IMR-90 (cell line): ENCODE results near the gene KLHL9. TPM values are rescaled to one million over a fixed set of nuclear protein-coding genes. Genes with fewer than 3 reads are reported as not detected.

Experiments used
- ATAC-seq: fragments of 200-7000 bp; cut with Tn5 transposase; 2 replicates; pipeline ENCODE4 v1.9.1; 2020; ENCODE audit warnings: low read depth, mild to moderate bottlenecking, moderate library complexity
- BruUV-seq: library from RNA; stranded (reverse); fragments of 400-500 nt; replicated peaks from 2 replicates; lab custom pipeline; 2021; lab: Mats Ljungman, UMichigan
- CTCF ChIA-PET: fragments of 300-600 bp; formaldehyde crosslinking; extraction: SDS; loops from one replicate; lab custom pipeline; 2021; ENCODE audit warnings: antibody characterized with exemption; lab: Yijun Ruan, JAX
- POLR2A ChIA-PET: fragments of 300-600 bp; sonication (Branson Sonifier 250); formaldehyde crosslinking; loops from one replicate; lab custom pipeline; 2022; ENCODE audit warnings: antibody characterized with exemption; ENCODE audit not compliant: unreplicated experiment; lab: Charles Lee
- DNase-seq: peaks from one replicate; pipeline ENCODE4 v3.0.0; 2013
- H2AFZ ChIP-seq: replicated peaks from 2 replicates; pipeline ENCODE3; 2013; ENCODE audit warnings: low read length, mild to moderate bottlenecking; ENCODE audit not compliant: poor library complexity
- H2AK5ac ChIP-seq: 2 replicates; pipeline ENCODE4 v1.6.1; 2013; ENCODE audit warnings: low read depth, low read length, inconsistent platforms
- H2AK9ac ChIP-seq: replicated peaks from 2 replicates; pipeline ENCODE3; 2013; ENCODE audit warnings: mild to moderate bottlenecking, low read depth, low read length, moderate library complexity; ENCODE audit not compliant: poor library complexity
- H2BK120ac ChIP-seq: 2 replicates; pipeline ENCODE4 v1.6.1; 2013; ENCODE audit warnings: low read depth, low read length, inconsistent platforms
- H2BK15ac ChIP-seq: 3 replicates; pipeline ENCODE4 v1.6.1; 2013; ENCODE audit warnings: low read depth, low read length, inconsistent platforms
- H2BK20ac ChIP-seq: 2 replicates; pipeline ENCODE4 v1.6.1; 2013; ENCODE audit warnings: low read depth, mild to moderate bottlenecking, inconsistent platforms, low read length, moderate library complexity
- H2BK5ac ChIP-seq: 2 replicates; pipeline ENCODE4 v1.6.1; 2013; ENCODE audit warnings: mild to moderate bottlenecking, low read depth, low read length, inconsistent platforms; ENCODE audit not compliant: poor library complexity, severe bottlenecking
- H3K14ac ChIP-seq: replicated peaks from 2 replicates; pipeline ENCODE4 v1.6.1; 2013; ENCODE audit warnings: low read depth, low read length, inconsistent platforms
- H3K18ac ChIP-seq: 2 replicates; pipeline ENCODE4 v1.6.1; 2013; ENCODE audit warnings: low read depth, low read length, control low read depth
- H3K23ac ChIP-seq: 2 replicates; pipeline ENCODE4 v1.6.1; 2013; ENCODE audit warnings: low read depth, low read length, inconsistent platforms
- H3K27ac ChIP-seq: 2 replicates; pipeline ENCODE4 v1.5.1; 2013; ENCODE audit warnings: mild to moderate bottlenecking, control low read depth, low read length; ENCODE audit not compliant: insufficient read depth
- H3K27me3 ChIP-seq: 2 replicates; pipeline ENCODE4 v1.6.1; 2013; ENCODE audit warnings: low read length; ENCODE audit not compliant: control insufficient read depth, insufficient read depth
- H3K36me3 ChIP-seq: 2 replicates; pipeline ENCODE4 v1.6.1; 2013; ENCODE audit warnings: low read length, mixed read lengths; ENCODE audit not compliant: control insufficient read depth, insufficient read depth
- H3K4ac ChIP-seq: 2 replicates; pipeline ENCODE4 v1.6.1; 2013; ENCODE audit warnings: low read depth, low read length, inconsistent platforms
- H3K4me1 ChIP-seq: 2 replicates; pipeline ENCODE4 v1.6.1; 2013; ENCODE audit warnings: low read length, mixed read lengths; ENCODE audit not compliant: control insufficient read depth, insufficient read depth
- H3K4me2 ChIP-seq: 2 replicates; pipeline ENCODE4 v1.6.1; 2013; ENCODE audit warnings: low read depth, mild to moderate bottlenecking, control low read depth, low read length, moderate library complexity
- H3K4me3 ChIP-seq: 2 replicates; pipeline ENCODE4 v1.5.1; 2013; ENCODE audit warnings: low read depth, mild to moderate bottlenecking, control low read depth, low read length, moderate library complexity; ENCODE audit not compliant: insufficient read depth
- H3K56ac ChIP-seq: 2 replicates; pipeline ENCODE4 v1.6.1; 2013; ENCODE audit warnings: low read length, inconsistent platforms; ENCODE audit not compliant: insufficient read depth; ENCODE audit errors: extremely low read depth
- H3K79me1 ChIP-seq, 2 experiments: 2 replicates each; pipeline ENCODE4 v1.6.1; 2013; ENCODE audit warnings: low read length in 2 of 2, inconsistent platforms in 1 of 2, low read depth in 1 of 2
- H3K9ac ChIP-seq: 2 replicates; pipeline ENCODE4 v1.6.1; 2013; ENCODE audit warnings: low read depth, low read length, control low read depth
- H3K9me1 ChIP-seq: 2 replicates; pipeline ENCODE4 v1.6.1; 2013; ENCODE audit warnings: low read length, inconsistent platforms; ENCODE audit not compliant: insufficient read depth
- H3K9me3 ChIP-seq: 2 replicates; pipeline ENCODE4 v1.6.1; 2013; ENCODE audit warnings: low read length; ENCODE audit not compliant: control insufficient read depth, insufficient read depth
- H4K20me1 ChIP-seq: 2 replicates; pipeline ENCODE4 v1.6.1; 2013; ENCODE audit warnings: low read length, inconsistent platforms; ENCODE audit not compliant: insufficient read depth
- H4K5ac ChIP-seq: 2 replicates; pipeline ENCODE4 v1.6.1; 2013; ENCODE audit warnings: mild to moderate bottlenecking, low read depth, low read length, control low read depth
- H4K8ac ChIP-seq, 2 experiments: 2 replicates each; pipeline ENCODE4 v1.6.1; 2013; ENCODE audit warnings: low read depth in 2 of 2, low read length in 2 of 2, control low read depth in 1 of 2, inconsistent platforms in 1 of 2
- H4K91ac ChIP-seq: 2 replicates; pipeline ENCODE4 v1.6.1; 2013; ENCODE audit warnings: low read depth, low read length, inconsistent platforms; ENCODE audit not compliant: insufficient read depth
- BHLHE40 ChIP-seq: fragments of 150-350 bp; IDR thresholded peaks from 2 replicates; pipeline ENCODE4 v1.6.1; 2016; ENCODE audit warnings: mild to moderate bottlenecking, low read depth, low read length
- CHD1 ChIP-seq: IDR thresholded peaks from 2 replicates; pipeline ENCODE4 v1.6.1; 2012; ENCODE audit warnings: low read depth, low read length, improper control_type of control experiment
- FOS ChIP-seq: fragments of 150-350 bp; IDR thresholded peaks from 2 replicates; pipeline ENCODE4 v1.6.1; 2016; ENCODE audit warnings: low read depth, low read length
- MAFK ChIP-seq: IDR thresholded peaks from 2 replicates; pipeline ENCODE4 v1.6.1; 2012; ENCODE audit warnings: low read depth, low read length, improper control_type of control experiment
- MAZ ChIP-seq: IDR thresholded peaks from 2 replicates; pipeline ENCODE4 v1.6.1; 2012; ENCODE audit warnings: low read depth, mild to moderate bottlenecking, low read length, improper control_type of control experiment, moderate library complexity, borderline replicate concordance
- MXI1 ChIP-seq: IDR thresholded peaks from 2 replicates; pipeline ENCODE4 v1.6.1; 2012; ENCODE audit warnings: low read depth, mild to moderate bottlenecking, low read length, moderate library complexity, borderline replicate concordance
- NFE2L2 ChIP-seq: fragments of 150-350 bp; IDR thresholded peaks from 2 replicates; pipeline ENCODE4 v1.6.1; 2016; ENCODE audit warnings: low read depth, mild to moderate bottlenecking, low read length
- POLR2A ChIP-seq: IDR thresholded peaks from 2 replicates; pipeline ENCODE4 v1.6.1; 2012; ENCODE audit warnings: mild to moderate bottlenecking, low read depth, low read length
- RAD21 ChIP-seq: IDR thresholded peaks from 2 replicates; pipeline ENCODE4 v1.6.1; 2012; ENCODE audit warnings: low read length, improper control_type of control experiment
- RCOR1 ChIP-seq: IDR thresholded peaks from 2 replicates; pipeline ENCODE4 v1.6.1; 2012; ENCODE audit warnings: mild to moderate bottlenecking, low read length, improper control_type of control experiment; ENCODE audit not compliant: insufficient replicate concordance
- RFX5 ChIP-seq: IDR thresholded peaks from 2 replicates; pipeline ENCODE4 v1.8.0; 2012; ENCODE audit warnings: low read depth, mild to moderate bottlenecking, low read length, moderate library complexity
- SMC3 ChIP-seq: fragments of 150-350 bp; IDR thresholded peaks from 2 replicates; pipeline ENCODE4 v1.6.1; 2016; ENCODE audit warnings: low read depth, mild to moderate bottlenecking, antibody characterized with exemption, low read length, moderate library complexity
- USF2 ChIP-seq: fragments of 150-350 bp; IDR thresholded peaks from 2 replicates; pipeline ENCODE4 v1.6.1; 2017; ENCODE audit warnings: mild to moderate bottlenecking, antibody characterized with exemption, low read length, low read depth
- WGBS, 2 experiments: methylation state at CpG; one replicate each; pipeline versions ENCODE4 v1.1.5 to v1.1.7; 2013; ENCODE audit warnings: missing lambda C conversion rate in 2 of 2; ENCODE audit not compliant: insufficient read length in 1 of 2; ENCODE audit errors: extremely low coverage in 2 of 2; 5-methylcytosine and 5-hydroxymethylcytosine counted together
- dilution Hi-C: fragments of 300-500 bp; cut with HindIII; formaldehyde crosslinking; loops from one replicate; pipeline ENCODE4 v1.14.3; 2018; ENCODE audit warnings: low sequenced_read_pairs; ENCODE audit not compliant: unreplicated experiment
- in situ Hi-C: fragments of 300-500 bp; cut with MboI; formaldehyde crosslinking; loops from 3 replicates; pipeline ENCODE4 v1.14.3; 2019; ENCODE audit warnings: low sequenced_read_pairs, inconsistent platforms, mixed read lengths
- intact Hi-C: fragments of 100-400 bp; cut with micrococcal nuclease; formaldehyde crosslinking; loops from 2 replicates; pipeline ENCODE4 v1.10.0; 2022
- polyA plus RNA-seq, 3 experiments: library from polyadenylated mRNA; depleted of rRNA; stranded (reverse); fragments of >200 nt; gene quantifications; 2 replicates each; pipeline ENCODE4 v1.2.3, GENCODE V29; 2012; ENCODE audit warnings: low replicate concordance in 1 of 3
- total RNA-seq: library from RNA; depleted of rRNA; stranded (reverse); fragments of >200 nt; gene quantifications from 2 replicates; pipeline ENCODE4 v1.2.3, GENCODE V29; 2012

The KLHL9 gene
- total and polyA plus RNA-seq, 2 of the 4 experiments (the other 2 are of a cell fraction), result 12.9 to 46.4 TPM

- ChIA-PET POLR2A (no interaction called here), CTCF (no interaction called here)
- Histone ChIP-seq H4K5ac (no peak overlapping the region), H3K27me3 (no peaks in the 10 kb centered on the region), H4K20me1 (peaks cover 13% of the 10 kb centered on the region; the same call in 1 of the 2 replicates), H2BK15ac (no peak overlapping the region), H3K4me2 (no peak overlapping the region), H4K91ac (no peak overlapping the region), H2BK20ac (no peak overlapping the region), H4K8ac (no peak overlapping the region), H3K4ac (no peak overlapping the region), H3K56ac (no peak overlapping the region), H2AK9ac (no peak overlapping the region), H3K4me1 (no peaks in the 10 kb centered on the region), H3K79me1 (peaks cover 12 to 17% of the 10 kb centered on the region in 2 experiments; a peak in 3 of 4 replicates), H3K23ac (no peak overlapping the region), H3K4me3 (no peak overlapping the region), H3K14ac (no peak overlapping the region), H3K9me1 (no peaks in the 10 kb centered on the region; the same call in 1 of the 2 replicates), H3K18ac (no peak overlapping the region), H2AK5ac (no peak overlapping the region), H2BK5ac (no peak overlapping the region), H2AFZ (no peak overlapping the region), H3K9ac (no peak overlapping the region), H3K27ac (no peak overlapping the region), H3K9me3 (no peaks in the 10 kb centered on the region), H3K36me3 (peaks cover 20% of the 10 kb centered on the region), H2BK120ac (no peak overlapping the region)
- BruUV-seq, result no TSS peak
- intact Hi-C loops, result loop anchor here (10.0 kb wide), 1 partner anchor 922 kb away; no protein-coding TSS in a partner anchor
- ATAC-seq, result no peak
- TF ChIP-seq RAD21 (no peak), BHLHE40 (no peak), SMC3 (no peak), NFE2L2 (no peak), MAZ (no peak), MAFK (no peak), CHD1 (no peak), USF2 (no peak), POLR2A (no peak), MXI1 (no peak), FOS (no peak), RFX5 (no peak), RCOR1 (no peak)
- in situ Hi-C loops, result loop anchor here (5.0 to 25.0 kb wide), 2 partner anchors 474 to 939 kb away; no protein-coding TSS in a partner anchor
- 96% methylated on average over 5 of the region's 5 CpGs; no CpG with 5 or more reads in 1 of the 2 experiments for WGBS, 2 experiments
- DNase-seq, result no peak
- dilution Hi-C loops, result no loop called here
These were observed 12.2 kb downstream of the KLHL9 start for GRCh38 chr9:21322911-21323461.
